AG04449 (cell line): ENCODE results near the gene RGS14.

Source experiments
- CTCF ChIA-PET: fragments of 350-600 bp; formaldehyde crosslinking; extraction: SDS; loops from one replicate; lab custom pipeline; 2021; ENCODE audit warnings: antibody characterized with exemption; lab: Yijun Ruan, JAX
- POLR2A ChIA-PET: fragments of 400-600, 350-600 bp; formaldehyde crosslinking; extraction: SDS; loops from one replicate; lab custom pipeline; 2020; ENCODE audit warnings: antibody characterized with exemption, inconsistent platforms; lab: Yijun Ruan, JAX
- DNase-seq: peaks from one replicate; pipeline ENCODE4 v3.0.0-alpha.2; 2010; ENCODE audit warnings: low read depth, low spot score
- H3K4me3 ChIP-seq: 2 replicates; pipeline ENCODE4 v1.5.1; 2011; ENCODE audit warnings: low read depth, mild to moderate bottlenecking, control low read depth, low read length
- TF ChIP-seq, protein P1 (sequence below): IDR thresholded peaks from one replicate; pipeline ENCODE4 v1.5.1; 2011; ENCODE audit warnings: mild to moderate bottlenecking, moderate library complexity, low read length, control low read depth, inconsistent platforms; ENCODE audit not compliant: insufficient read depth; ENCODE audit errors: missing control alignments

The RGS14 gene

DNA sequence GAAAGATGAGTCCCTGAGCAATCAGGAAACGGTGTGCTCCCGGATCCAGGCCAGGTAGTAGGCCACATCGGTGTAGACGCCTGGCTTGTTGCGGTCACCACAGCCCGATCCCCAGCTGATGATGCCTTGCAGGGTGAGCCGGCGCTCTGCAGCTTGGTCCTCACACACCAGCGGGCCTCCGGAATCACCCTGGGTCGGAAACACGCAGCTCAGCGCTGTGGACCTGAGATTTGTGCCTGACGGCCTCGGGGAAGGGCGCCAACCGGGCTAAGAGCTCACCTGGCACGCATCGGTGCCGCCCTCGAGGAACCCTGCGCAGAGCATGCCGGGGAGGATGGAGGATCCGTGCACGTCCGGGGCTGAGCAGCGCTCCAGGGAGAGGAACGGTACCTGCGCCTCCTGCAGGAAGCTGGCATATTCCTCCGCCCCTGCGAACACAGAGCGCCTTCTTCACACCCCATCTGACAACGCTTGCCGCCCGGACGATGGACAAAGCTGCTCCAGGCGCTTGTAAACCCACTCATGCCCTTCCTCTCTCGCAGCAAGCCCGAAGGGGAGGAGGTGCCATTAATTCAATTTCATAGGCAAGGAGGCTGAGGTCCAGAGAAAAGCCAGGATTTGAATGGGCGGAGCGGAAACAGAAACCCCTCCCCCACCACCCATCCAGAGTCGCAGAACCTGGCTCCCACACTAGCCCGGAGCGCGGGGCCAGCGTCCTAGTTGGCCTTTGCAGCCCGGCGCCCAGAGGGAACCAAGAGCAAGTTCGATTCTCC lies 44.7 kb downstream of the RGS14 start:
- DNase-seq: no peak
- POLR2A ChIA-PET: interaction anchor here (1.0 to 3.8 kb wide), 2 partner anchors 74 to 94 kb away, joined by 3 to 21 read pairs; partner anchors contain the start of gene PDLIM7
- peak overlapping the region; percentile 71 for H3K4me3 ChIP-seq
- TF ChIP-seq, protein P1, sequence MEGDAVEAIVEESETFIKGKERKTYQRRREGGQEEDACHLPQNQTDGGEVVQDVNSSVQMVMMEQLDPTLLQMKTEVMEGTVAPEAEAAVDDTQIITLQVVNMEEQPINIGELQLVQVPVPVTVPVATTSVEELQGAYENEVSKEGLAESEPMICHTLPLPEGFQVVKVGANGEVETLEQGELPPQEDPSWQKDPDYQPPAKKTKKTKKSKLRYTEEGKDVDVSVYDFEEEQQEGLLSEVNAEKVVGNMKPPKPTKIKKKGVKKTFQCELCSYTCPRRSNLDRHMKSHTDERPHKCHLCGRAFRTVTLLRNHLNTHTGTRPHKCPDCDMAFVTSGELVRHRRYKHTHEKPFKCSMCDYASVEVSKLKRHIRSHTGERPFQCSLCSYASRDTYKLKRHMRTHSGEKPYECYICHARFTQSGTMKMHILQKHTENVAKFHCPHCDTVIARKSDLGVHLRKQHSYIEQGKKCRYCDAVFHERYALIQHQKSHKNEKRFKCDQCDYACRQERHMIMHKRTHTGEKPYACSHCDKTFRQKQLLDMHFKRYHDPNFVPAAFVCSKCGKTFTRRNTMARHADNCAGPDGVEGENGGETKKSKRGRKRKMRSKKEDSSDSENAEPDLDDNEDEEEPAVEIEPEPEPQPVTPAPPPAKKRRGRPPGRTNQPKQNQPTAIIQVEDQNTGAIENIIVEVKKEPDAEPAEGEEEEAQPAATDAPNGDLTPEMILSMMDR: peak; percentile 72
- CTCF ChIA-PET: interaction anchor here (0.8 to 31.8 kb wide), 19 partner anchors 8 to 288 kb away, joined by 3 to 853 read pairs (median 21); partner anchors contain the start of genes GRK6, LMAN2, MXD3 and PRR7

DNA sequence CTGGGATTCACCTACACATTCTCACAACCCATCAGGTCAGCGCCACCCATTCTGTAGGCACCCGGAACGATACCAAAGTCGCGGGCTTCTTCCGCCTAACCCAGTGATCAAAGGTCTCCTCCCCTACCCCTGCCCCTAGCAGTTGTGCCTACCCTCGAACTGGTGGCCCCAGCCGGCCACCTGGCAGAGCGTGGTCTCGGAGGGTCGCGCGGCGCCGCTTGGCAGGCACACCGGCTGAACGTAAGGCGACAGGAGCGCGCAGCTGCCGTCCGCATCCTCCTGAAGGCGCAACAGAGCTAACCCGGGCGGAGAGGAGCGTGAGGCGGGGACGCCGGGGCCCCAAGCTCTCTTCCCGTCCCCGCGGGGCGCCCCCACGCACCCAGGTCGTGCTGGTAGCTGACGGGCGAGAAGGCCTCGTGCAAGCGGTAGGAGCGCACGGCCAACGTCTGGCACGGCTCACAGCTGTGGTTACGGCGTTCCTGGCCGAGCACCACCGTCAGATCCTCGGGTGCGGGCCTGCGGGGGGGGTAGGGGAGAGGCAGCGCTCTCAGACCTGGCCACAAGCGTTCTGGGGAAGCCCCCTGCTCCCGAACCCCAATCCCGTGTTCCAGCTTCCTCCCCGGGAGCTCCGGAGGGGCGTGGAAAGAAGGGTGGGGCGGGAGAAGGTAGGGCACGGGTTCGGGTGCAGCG lies 45.5 kb downstream of the RGS14 start:
- ChIA-PET CTCF (interaction anchor here (0.8 to 31.8 kb wide), 33 partner anchors 8 to 289 kb away, joined by 3 to 853 read pairs (median 6); partner anchors contain the start of genes GRK6, LMAN2, MXD3 and PDLIM7), POLR2A (interaction anchor here (1.2 to 3.8 kb wide), 6 partner anchors 49 to 94 kb away, joined by 3 to 21 read pairs (median 9); partner anchors contain the start of gene PDLIM7)
- no peak for DNase-seq
- TF ChIP-seq, protein P1: no peak
- H3K4me3 ChIP-seq: peak overlapping the region; percentile 71

GRCh38 chr5:177403792-177404640 lies 46.3 kb downstream of the RGS14 start:
- H3K4me3 ChIP-seq: peak overlapping the region; percentile 71
- no peak for DNase-seq
- TF ChIP-seq, protein P1: peak; percentile 91
- POLR2A ChIA-PET: interaction anchor here (0.9 to 3.8 kb wide), 10 partner anchors 13 to 97 kb away, joined by 3 to 21 read pairs (median 4); partner anchors contain the start of gene PDLIM7
- CTCF ChIA-PET: interaction anchor here (0.6 to 31.8 kb wide), 33 partner anchors 12 to 770 kb away, joined by 3 to 853 read pairs (median 6); partner anchors contain the start of genes DBN1, DOK3, GRK6 and LMAN2

DNA sequence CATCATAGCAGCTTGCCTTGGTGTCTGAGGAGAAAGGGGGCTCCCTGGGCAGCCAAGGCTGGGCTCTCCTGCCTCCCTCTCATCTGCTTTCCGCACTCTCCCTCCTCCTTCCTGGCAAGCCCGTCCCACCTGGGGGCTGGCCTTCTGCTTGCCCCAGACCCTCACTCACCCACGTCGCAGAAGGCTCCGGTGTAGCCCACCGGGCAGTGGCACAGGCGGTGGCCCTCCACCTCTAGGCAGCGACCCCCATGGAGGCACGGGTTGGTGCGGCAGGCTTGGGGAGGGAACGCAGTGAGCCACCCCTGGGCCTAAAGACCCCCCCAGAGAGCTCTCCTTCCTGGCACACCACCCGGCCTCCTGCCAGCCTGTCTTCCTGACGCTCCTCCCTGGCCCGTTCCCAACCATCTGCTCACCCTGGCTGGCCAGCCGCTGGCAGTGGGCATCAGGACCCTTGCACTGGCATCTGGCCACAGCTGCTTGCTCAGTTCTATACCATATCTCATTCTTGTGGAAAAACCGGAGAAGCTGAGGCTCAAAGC lies 47.0 kb downstream of the RGS14 start:
- H3K4me3 ChIP-seq: peak overlapping the region; percentile 71
- POLR2A ChIA-PET: interaction anchor here (0.9 to 3.8 kb wide), 10 partner anchors 14 to 97 kb away, joined by 3 to 21 read pairs (median 4); partner anchors contain the start of gene PDLIM7
- DNase-seq: no peak
- TF ChIP-seq, protein P1: no peak
- CTCF ChIA-PET: interaction anchor here (0.6 to 31.8 kb wide), 27 partner anchors 11 to 769 kb away, joined by 3 to 853 read pairs (median 9); partner anchors contain the start of genes DBN1, DOK3, GRK6 and LMAN2

DNA sequence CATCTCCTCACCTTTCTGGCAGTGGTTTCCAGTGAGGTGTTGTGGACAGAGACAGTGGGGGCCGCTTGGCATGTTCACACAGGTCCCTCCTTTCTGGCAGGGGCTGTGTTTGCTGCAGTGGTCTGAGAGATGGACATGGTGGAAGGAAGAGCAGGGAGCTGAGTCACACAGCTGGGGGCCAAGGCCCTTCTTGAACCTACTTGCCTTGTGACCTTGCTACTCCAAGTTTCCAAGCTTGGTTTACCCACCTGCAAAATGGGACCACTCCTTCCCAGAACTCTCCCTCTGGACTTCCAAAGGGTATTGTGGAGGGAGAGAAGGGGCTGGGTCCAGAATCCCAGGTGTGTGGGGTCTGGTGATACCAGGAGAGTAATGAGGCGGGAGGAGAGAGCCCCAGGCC lies 47.6 kb downstream of the RGS14 start:
- TF ChIP-seq, protein P1: no peak
- ChIA-PET POLR2A (interaction anchor here (1.7 to 3.8 kb wide), 3 partner anchors 15 to 92 kb away, joined by 4 to 21 read pairs (median 13); partner anchors contain the start of gene PDLIM7), CTCF (interaction anchor here (1.6 to 31.8 kb wide), 9 partner anchors 11 to 96 kb away, joined by 4 to 853 read pairs (median 45); partner anchors contain the start of genes DBN1, GRK6, MXD3 and PDLIM7)
- DNase-seq: no peak
- no peak overlapping the region for H3K4me3 ChIP-seq
